OCI-M2 (cell line): ENCODE measurements around the gene IFNL1.
"Not testable (repeated sequence)": the region's sequence is repeated elsewhere in the genome, so short reads cannot be mapped to it uniquely, and the experiment has no call there.

Experiments used
- DNase-seq: peaks from one replicate; lab custom pipeline; 2025; ENCODE audit not compliant: unreplicated experiment; lab: John Stamatoyannopoulos, UW

IFNL1 gene

GRCh38 chr19:39270036-39270871, 26.0 kb upstream of the IFNL1 start:
- no peak for DNase-seq

- not testable (repeated sequence) for DNase-seq
Observed at GRCh38 chr19:39273859-39274258, 22.3 kb upstream of the IFNL1 start.

- DNase-seq: no peak
Observed at GRCh38 chr19:39275578-39275977, 20.6 kb upstream of the IFNL1 start.

GRCh38 chr19:39276740-39277139, 19.5 kb upstream of the IFNL1 start:
- no peak for DNase-seq

- DNase-seq: no peak
Observed at GRCh38 chr19:39277598-39277997, 18.6 kb upstream of the IFNL1 start.

GRCh38 chr19:39282021-39282420, 14.2 kb upstream of the IFNL1 start:
- no peak for DNase-seq

- DNase-seq: no peak
Observed at GRCh38 chr19:39284032-39284431, 12.2 kb upstream of the IFNL1 start.

- DNase-seq: no peak
Observed at GRCh38 chr19:39293394-39293793, 2.8 kb upstream of the IFNL1 start.

GRCh38 chr19:39296906-39297305, 699 bp downstream of the IFNL1 start:
- DNase-seq: no peak

GRCh38 chr19:39297931-39298634, 1.9 kb downstream of the IFNL1 start:
- no peak for DNase-seq

GRCh38 chr19:39299404-39299803, 3.2 kb downstream of the IFNL1 start:
- no peak for DNase-seq

GRCh38 chr19:39299832-39300231, 3.6 kb downstream of the IFNL1 start:
- no peak for DNase-seq

GRCh38 chr19:39301021-39301420, 4.8 kb downstream of the IFNL1 start:
- DNase-seq: no peak

GRCh38 chr19:39301562-39301961, 5.4 kb downstream of the IFNL1 start:
- DNase-seq: no peak

- no peak for DNase-seq
Observed at GRCh38 chr19:39303373-39304184, 7.4 kb downstream of the IFNL1 start.

- no peak for DNase-seq
Observed at GRCh38 chr19:39304185-39304513, 7.9 kb downstream of the IFNL1 start.

- DNase-seq: no peak
Observed at GRCh38 chr19:39304701-39305571, 8.7 kb downstream of the IFNL1 start.

- no peak for DNase-seq
Observed at GRCh38 chr19:39306075-39306474, 9.9 kb downstream of the IFNL1 start.

GRCh38 chr19:39307046-39307821, 11.0 kb downstream of the IFNL1 start:
- no peak for DNase-seq
